Astrocyte (in vitro differentiated cells and primary cell): Measurements from ENCODE around the gene ACACA.

Source experiments
- CTCF ChIP-seq: IDR thresholded peaks from 2 replicates; pipeline ENCODE4 v1.5.1; 2011; ENCODE audit warnings: low read depth, mild to moderate bottlenecking, inconsistent platforms, low read length, moderate library complexity; ENCODE audit not compliant: insufficient read depth
- EZH2 ChIP-seq: IDR thresholded peaks from 2 replicates; pipeline ENCODE4 v1.6.1; 2012; ENCODE audit warnings: mild to moderate bottlenecking, low read length, inconsistent platforms; ENCODE audit not compliant: insufficient read depth

GRCh38 chr17:37090941-37091340 is 315.7 kb downstream of the ACACA start:
- TF ChIP-seq CTCF (no peak), EZH2 (no peak)
